ENCODE data around the gene PRICKLE4.

- TF ChIP-seq CTCF (IDR thresholded peaks at IDR 0.05 in 2 of 3, conservative IDR thresholded peaks at IDR 0.05 in 1 of 3; ENCODE audit: borderline replicate concordance in 1 of 3, insufficient read depth in 1 of 3, low read depth in 2 of 3, low read length in 2 of 3) = no peak
- no peak for TF ChIP-seq POLR2A (IDR thresholded peaks at IDR 0.05; ENCODE audit: borderline replicate concordance, extremely low read depth, insufficient read depth, insufficient read length)
- no peak for TF ChIP-seq SIN3A (IDR thresholded peaks at IDR 0.05; ENCODE audit: low read depth)
- TF ChIP-seq ATF3 (IDR thresholded peaks at IDR 0.05) = no peak
- no peak for TF ChIP-seq TCF7L2 (IDR thresholded peaks at IDR 0.05; ENCODE audit: borderline replicate concordance, extremely low read depth, insufficient read depth, insufficient read length)
Measured at GRCh38 chr6:41813956-41814355, 33.4 kb downstream of the PRICKLE4 start.

Measured in HCT116 (cell line).